ENCODE results near the gene HSPA12B. TPM values are rescaled to one million over a fixed set of nuclear protein-coding genes. Genes with fewer than 3 reads are reported as not detected.

Gene HSPA12B
- total RNA-seq, 2 donors from 2014 or later: 3.9 to 9.4 TPM

GRCh38 chr20:3689978-3690377 lies 42.5 kb upstream of the HSPA12B start:
- Histone ChIP-seq H3K36me3 (no peaks in the 10 kb centered on the region), H3K4me1 (replicated peaks) (peaks cover 5% of the 10 kb centered on the region), H3K27me3 (replicated peaks; ENCODE audit: insufficient read depth) (no peaks in the 10 kb centered on the region), H3K9me3 (no peaks in the 10 kb centered on the region), H3K4me3 (no peak overlapping the region), H3K27ac (no peak overlapping the region)
- 89% methylated on average over 11 of the region's 11 CpGs for WGBS
- TF ChIP-seq CTCF (IDR thresholded peaks at IDR 0.05): no peak
- no peak for TF ChIP-seq POLR2AphosphoS5 (IDR thresholded peaks at IDR 0.05)
- TF ChIP-seq POLR2A (IDR thresholded peaks at IDR 0.05): no peak
- no peak for DNase-seq (ENCODE audit: low spot score)
- intact Hi-C loops (cut with DNase I): no loop called here

GRCh38 chr20:3690413-3690812 lies 42.1 kb upstream of the HSPA12B start:
- H3K9me3 ChIP-seq: no peaks in the 10 kb centered on the region
- no peak overlapping the region for H3K4me3 ChIP-seq
- no peak overlapping the region for H3K27ac ChIP-seq
- 100% methylated on average over 3 of the region's 3 CpGs for WGBS
- DNase-seq (ENCODE audit: low spot score): no peak
- no peak for TF ChIP-seq POLR2AphosphoS5 (IDR thresholded peaks at IDR 0.05)
- TF ChIP-seq POLR2A (IDR thresholded peaks at IDR 0.05): no peak
- no peak for TF ChIP-seq CTCF (IDR thresholded peaks at IDR 0.05)
- no peaks in the 10 kb centered on the region for H3K36me3 ChIP-seq
- peaks cover 5% of the 10 kb centered on the region for H3K4me1 ChIP-seq (replicated peaks)
- no peaks in the 10 kb centered on the region for H3K27me3 ChIP-seq (replicated peaks; ENCODE audit: insufficient read depth)
- intact Hi-C loops (cut with DNase I): no loop called here

DNA sequence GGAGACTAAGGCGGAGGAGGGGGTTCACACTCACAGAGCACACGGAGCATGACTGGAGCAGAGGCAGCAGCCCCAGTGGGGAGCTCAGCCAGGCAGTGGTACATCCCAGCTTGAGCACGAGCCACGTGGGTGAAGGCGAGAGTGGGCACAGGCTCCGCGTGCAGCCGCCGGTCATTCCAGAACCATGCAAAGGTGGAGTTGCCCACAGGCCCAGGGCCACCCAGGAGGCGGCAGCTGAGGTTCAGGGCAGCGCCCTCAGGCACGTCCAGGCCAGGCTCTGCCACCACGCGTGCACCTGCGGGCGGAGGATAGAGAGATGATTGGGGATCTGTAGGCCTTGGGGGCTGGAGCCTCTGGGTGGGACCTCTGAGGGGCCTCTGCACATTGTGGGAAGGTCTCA lies 41.2 kb upstream of the HSPA12B start:
- no peaks in the 10 kb centered on the region for H3K36me3 ChIP-seq
- H3K27me3 ChIP-seq (replicated peaks; ENCODE audit: insufficient read depth): no peaks in the 10 kb centered on the region
- DNase-seq (ENCODE audit: low spot score): no peak
- intact Hi-C loops (cut with DNase I): no loop called here
- no peaks in the 10 kb centered on the region for H3K9me3 ChIP-seq
- 90% methylated on average over 16 of the region's 16 CpGs for WGBS
- no peak overlapping the region for H3K27ac ChIP-seq
- TF ChIP-seq POLR2AphosphoS5 (IDR thresholded peaks at IDR 0.05) (no peak), CTCF (IDR thresholded peaks at IDR 0.05) (no peak), POLR2A (IDR thresholded peaks at IDR 0.05) (no peak)
- peaks cover 5% of the 10 kb centered on the region for H3K4me1 ChIP-seq (replicated peaks)
- no peak overlapping the region for H3K4me3 ChIP-seq

DNA sequence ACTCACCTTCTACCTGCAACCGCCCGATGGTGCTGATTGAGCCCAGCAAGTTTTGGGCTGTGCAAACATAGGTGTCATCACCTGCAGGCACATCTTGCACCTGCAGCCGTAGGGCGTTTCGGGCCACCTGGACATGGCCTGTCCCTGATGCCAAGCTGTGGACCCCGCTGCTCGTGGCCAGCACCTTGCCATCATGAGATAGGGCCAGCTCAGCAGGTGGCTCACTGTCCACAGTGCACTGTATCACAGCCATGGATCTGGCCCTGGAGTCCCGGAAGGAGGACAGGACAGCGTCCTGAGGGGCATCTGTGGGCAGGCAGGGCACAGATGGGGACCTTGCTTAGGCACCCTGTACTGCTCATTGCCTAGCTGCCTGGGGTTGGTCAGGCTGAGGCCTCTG lies 40.6 kb upstream of the HSPA12B start:
- H3K9me3 ChIP-seq: no peaks in the 10 kb centered on the region
- H3K27me3 ChIP-seq (replicated peaks; ENCODE audit: insufficient read depth): no peaks in the 10 kb centered on the region
- H3K4me1 ChIP-seq (replicated peaks): peaks cover 2% of the 10 kb centered on the region
- no peak overlapping the region for H3K27ac ChIP-seq
- TF ChIP-seq CTCF (IDR thresholded peaks at IDR 0.05) (no peak), POLR2AphosphoS5 (IDR thresholded peaks at IDR 0.05) (no peak), POLR2A (IDR thresholded peaks at IDR 0.05) (no peak)
- H3K36me3 ChIP-seq: no peaks in the 10 kb centered on the region
- no peak overlapping the region for H3K4me3 ChIP-seq
- DNase-seq (ENCODE audit: low spot score): no peak
- 90% methylated on average over 9 of the region's 9 CpGs for WGBS
- intact Hi-C loops (cut with DNase I): no loop called here

GRCh38 chr20:3692706-3693294 lies 39.7 kb upstream of the HSPA12B start:
- no peak overlapping the region for H3K27ac ChIP-seq
- no peak for DNase-seq (ENCODE audit: low spot score)
- intact Hi-C loops (cut with DNase I): no loop called here
- H3K36me3 ChIP-seq: no peaks in the 10 kb centered on the region
- H3K4me3 ChIP-seq: no peak overlapping the region
- no peaks in the 10 kb centered on the region for H3K9me3 ChIP-seq
- TF ChIP-seq CTCF (IDR thresholded peaks at IDR 0.05) (no peak), POLR2AphosphoS5 (IDR thresholded peaks at IDR 0.05) (no peak), POLR2A (IDR thresholded peaks at IDR 0.05) (no peak)
- no peaks in the 10 kb centered on the region for H3K27me3 ChIP-seq (replicated peaks; ENCODE audit: insufficient read depth)
- no peaks in the 10 kb centered on the region for H3K4me1 ChIP-seq (replicated peaks)
- 90% methylated on average over 15 of the region's 23 CpGs for WGBS

All from prostate gland (tissue), 2 donors.